Panc1 (cell line): ENCODE data around the gene CRYGD. TPM values are rescaled to one million over a fixed set of nuclear protein-coding genes. Genes with fewer than 3 reads are reported as not detected.

ENCODE experiments used
- ATAC-seq: fragments of 200-7000 bp; cut with Tn5 transposase; 2 replicates; pipeline ENCODE4 v1.9.1; 2020; ENCODE audit warnings: mild to moderate bottlenecking, moderate library complexity
- BruUV-seq: library from RNA; stranded (reverse); fragments of 400-500 nt; replicated peaks from 2 replicates; lab custom pipeline; 2021; lab: Mats Ljungman, UMichigan
- CTCF ChIA-PET: fragments of 300-600 bp; sonication (Branson Sonifier 250); formaldehyde crosslinking; loops from one replicate; lab custom pipeline; 2022; ENCODE audit warnings: antibody characterized with exemption; lab: Charles Lee
- POLR2A ChIA-PET: fragments of 300-600 bp; sonication (Branson Sonifier 250); formaldehyde crosslinking; loops from one replicate; lab custom pipeline; 2022; ENCODE audit warnings: antibody characterized with exemption; lab: Charles Lee
- DNase-seq: peaks from one replicate; pipeline ENCODE4 v3.0.0-alpha.2; 2010; ENCODE audit warnings: low read depth, low spot score
- H3K27ac ChIP-seq: 2 replicates; pipeline ENCODE4 v1.5.1; 2011; ENCODE audit warnings: mild to moderate bottlenecking, low read length, inconsistent platforms
- H3K27me3 ChIP-seq: fragments of 200-500 bp; sonication (Bioruptor generic); 2 replicates; pipeline ENCODE4 v1.6.0; 2014; ENCODE audit warnings: low read length, inconsistent platforms; ENCODE audit not compliant: control insufficient read depth, insufficient read depth
- H3K36me3 ChIP-seq: fragments of 200-500 bp; sonication (Bioruptor generic); 2 replicates; pipeline ENCODE4 v1.5.1; 2014; ENCODE audit warnings: inconsistent platforms, mild to moderate bottlenecking, low read length, moderate library complexity; ENCODE audit not compliant: control insufficient read depth, insufficient read depth
- H3K4me1 ChIP-seq: 2 replicates; pipeline ENCODE4 v1.5.1; 2011; ENCODE audit warnings: inconsistent platforms, mild to moderate bottlenecking, low read length, moderate library complexity; ENCODE audit not compliant: control insufficient read depth, insufficient read depth
- H3K4me3 ChIP-seq, 2 experiments: 2 replicates each; pipeline ENCODE4 v1.5.1; 2011 to 2012; ENCODE audit warnings: low read depth in 2 of 2, low read length in 2 of 2, mild to moderate bottlenecking in 2 of 2, inconsistent platforms in 1 of 2, moderate library complexity in 1 of 2
- H3K9me3 ChIP-seq: fragments of 200-500 bp; sonication (Bioruptor generic); 2 replicates; pipeline ENCODE4 v1.5.1; 2014; ENCODE audit warnings: low read depth, mild to moderate bottlenecking, inconsistent platforms, low read length, moderate library complexity; ENCODE audit not compliant: control insufficient read depth, insufficient read depth
- CTCF ChIP-seq: fragments of 450-650 bp; IDR thresholded peaks from 2 replicates; pipeline ENCODE4 v1.5.1; 2017; ENCODE audit warnings: mild to moderate bottlenecking
- POLR2AphosphoS5 ChIP-seq: IDR thresholded peaks from 2 replicates; pipeline ENCODE4 v1.6.1; 2012; ENCODE audit warnings: mild to moderate bottlenecking, low read depth, low read length, moderate library complexity
- REST ChIP-seq, 2 experiments: IDR thresholded peaks; 2 replicates each; pipeline ENCODE4 v1.6.1; 2011 to 2012; ENCODE audit warnings: low read depth in 2 of 2, control low read depth in 1 of 2, low read length in 1 of 2, mild to moderate bottlenecking in 1 of 2, moderate library complexity in 1 of 2; ENCODE audit not compliant: insufficient read depth in 1 of 2
- SIN3A ChIP-seq: IDR thresholded peaks from 2 replicates; pipeline ENCODE4 v1.6.1; 2012; ENCODE audit warnings: low read depth, mild to moderate bottlenecking, low read length, moderate library complexity, borderline replicate concordance; ENCODE audit not compliant: insufficient read depth
- TCF7L2 ChIP-seq: IDR thresholded peaks from 2 replicates; pipeline ENCODE4 v1.6.1; 2011; ENCODE audit warnings: mild to moderate bottlenecking, low read depth, low read length, inconsistent platforms
- in situ Hi-C: cut with HindIII; loops from 2 replicates; pipeline ENCODE4 v1.10.0; 2016; ENCODE audit warnings: low sequenced_read_pairs, low pct_unique_long_range_greater_than_20kb
- intact Hi-C: fragments of 100-400 bp; cut with micrococcal nuclease; formaldehyde crosslinking; loops from one replicate; pipeline ENCODE4 v1.10.0; 2022; ENCODE audit not compliant: unreplicated experiment
- total RNA-seq: library from RNA; stranded (reverse); gene quantifications from one replicate; pipeline ENCODE4 v1.2.1, GENCODE V29; 2021; ENCODE audit not compliant: unreplicated experiment

CRYGD gene
- total RNA-seq, 1 experiment from 2014 or later, result not detected

GRCh38 chr2:208150956-208151355, 26.6 kb upstream of the CRYGD start:
- POLR2A ChIA-PET, result no interaction called here
- no TSS peak for BruUV-seq
- H3K27ac ChIP-seq, result no peak overlapping the region
- no peak for ATAC-seq
- in situ Hi-C loops, result no loop called here
- CTCF ChIA-PET, result no interaction called here
- H3K9me3 ChIP-seq, result no peaks in the 10 kb centered on the region
- H3K4me3 ChIP-seq, result no peak overlapping the region
- H3K27me3 ChIP-seq, result no peaks in the 10 kb centered on the region
- no peak for DNase-seq
- H3K36me3 ChIP-seq, result no peaks in the 10 kb centered on the region
- intact Hi-C loops, result no loop called here
- TF ChIP-seq POLR2AphosphoS5, result no peak
- TF ChIP-seq SIN3A, result no peak
- no peak for TF ChIP-seq TCF7L2
- H3K4me1 ChIP-seq, result no peaks in the 10 kb centered on the region

- BruUV-seq, result no TSS peak
- DNase-seq (no peak), ATAC-seq (no peak)
- no peak overlapping the region for H3K27ac ChIP-seq
- no peaks in the 10 kb centered on the region for H3K36me3 ChIP-seq
- no peaks in the 10 kb centered on the region for H3K27me3 ChIP-seq
- no peaks in the 10 kb centered on the region for H3K4me1 ChIP-seq
- intact Hi-C loops, result no loop called here
- H3K4me3 ChIP-seq, result no peak overlapping the region
- in situ Hi-C loops, result no loop called here
- H3K9me3 ChIP-seq, result no peaks in the 10 kb centered on the region
- TF ChIP-seq TCF7L2 (no peak), CTCF (no peak), SIN3A (no peak), REST (IDR thresholded peaks at IDR 0.05; ENCODE audit: insufficient read depth in 1 of 2, low read depth in 2 of 2, low read length in 1 of 2) (no peak), POLR2AphosphoS5 (no peak)
- POLR2A ChIA-PET, result no interaction called here
- CTCF ChIA-PET, result no interaction called here
Observed at GRCh38 chr2:208150094-208150493, 25.8 kb upstream of the CRYGD start.

- DNase-seq (no peak), ATAC-seq (no peak)
- no peak overlapping the region for H3K27ac ChIP-seq
- H3K9me3 ChIP-seq, result no peaks in the 10 kb centered on the region
- no peak overlapping the region for H3K4me3 ChIP-seq
- TF ChIP-seq POLR2AphosphoS5 (no peak), CTCF (no peak; the same call in 1 of the 2 replicates), TCF7L2 (no peak), SIN3A (no peak), REST (IDR thresholded peaks at IDR 0.05; ENCODE audit: insufficient read depth in 1 of 2, low read depth in 2 of 2, low read length in 1 of 2) (no peak)
- no peaks in the 10 kb centered on the region for H3K4me1 ChIP-seq
- intact Hi-C loops, result no loop called here
- no TSS peak for BruUV-seq
- CTCF ChIA-PET, result no interaction called here
- in situ Hi-C loops, result no loop called here
- no peaks in the 10 kb centered on the region for H3K36me3 ChIP-seq
- POLR2A ChIA-PET, result no interaction called here
- no peaks in the 10 kb centered on the region for H3K27me3 ChIP-seq
Observed at GRCh38 chr2:208148803-208149202, 24.5 kb upstream of the CRYGD start.
